HEK293 (cell line): ENCODE data around the gene TESK2.

Experiments used
- CTCF ChIA-PET: fragments of 350-600 bp; formaldehyde crosslinking; extraction: SDS; loops from one replicate; lab custom pipeline; 2021; ENCODE audit warnings: antibody characterized with exemption; lab: Yijun Ruan, JAX
- POLR2A ChIA-PET: fragments of 300-600 bp; formaldehyde crosslinking; extraction: SDS; loops from one replicate; lab custom pipeline; 2020; ENCODE audit warnings: antibody characterized with exemption, inconsistent platforms; lab: Yijun Ruan, JAX
- H3K27ac ChIP-seq: fragments of 200-500 bp; sonication (Bioruptor generic); 2 replicates; pipeline ENCODE4 v1.5.1; 2014; ENCODE audit warnings: low read depth, low read length, control low read depth, inconsistent platforms; ENCODE audit errors: extremely low read depth
- H3K36me3 ChIP-seq, 2 experiments: fragments of 200-500 bp in 1 of 2; sonication (Bioruptor generic) in 1 of 2; 1 replicate in 1 of 2; 2 replicates in 1 of 2; pipeline ENCODE4 v1.5.1; 2014 to 2017; ENCODE audit warnings: inconsistent platforms in 2 of 2, low read length in 2 of 2; ENCODE audit not compliant: control insufficient read depth in 2 of 2, insufficient read depth in 1 of 2
- H3K4me1 ChIP-seq: fragments of 200-500 bp; sonication (Bioruptor generic); 2 replicates; pipeline ENCODE4 v1.5.1; 2014; ENCODE audit warnings: mild to moderate bottlenecking, low read length, inconsistent platforms; ENCODE audit not compliant: control insufficient read depth, insufficient read depth
- H3K4me3 ChIP-seq: 2 replicates; pipeline ENCODE4 v1.5.1; 2011; ENCODE audit warnings: low read depth, mild to moderate bottlenecking, control low read depth, low read length, moderate library complexity
- H3K9me3 ChIP-seq: fragments of 200-500 bp; sonication (Bioruptor generic); 2 replicates; pipeline ENCODE4 v1.5.1; 2014; ENCODE audit warnings: low read depth, low read length, inconsistent platforms; ENCODE audit not compliant: control insufficient read depth, insufficient read depth
- GFI1B ChIP-seq: fragments of 450-650 bp; formaldehyde crosslinking; IDR thresholded peaks from 2 replicates; pipeline ENCODE4 v1.5.1; 2016; ENCODE audit warnings: missing biosample characterization, missing genetic modification characterization
- GLI4 ChIP-seq: fragments of 450-650 bp; formaldehyde crosslinking; IDR thresholded peaks from 2 replicates; pipeline ENCODE4 v1.5.1; 2016; ENCODE audit warnings: missing biosample characterization, missing genetic modification characterization
- GLIS1 ChIP-seq: fragments of 450-650 bp; formaldehyde crosslinking; IDR thresholded peaks from 2 replicates; pipeline ENCODE4 v1.5.1; 2016; ENCODE audit warnings: missing biosample characterization, missing genetic modification characterization
- HOXD13 ChIP-seq: sonication (generic); formaldehyde crosslinking; IDR thresholded peaks from 2 replicates; pipeline ENCODE4 v1.8.0; 2022; ENCODE audit warnings: missing genetic modification reagents, borderline replicate concordance
- KLF10 ChIP-seq: fragments of 450-650 bp; IDR thresholded peaks from 2 replicates; pipeline ENCODE4 v1.5.1; 2018; ENCODE audit warnings: missing biosample characterization, mild to moderate bottlenecking, missing genetic modification characterization
- OSR2 ChIP-seq: fragments of 450-650 bp; formaldehyde crosslinking; IDR thresholded peaks from 2 replicates; pipeline ENCODE4 v1.5.1; 2016; ENCODE audit warnings: missing biosample characterization, missing genetic modification characterization
- OVOL3 ChIP-seq: fragments of 450-650 bp; formaldehyde crosslinking; IDR thresholded peaks from 2 replicates; pipeline ENCODE4 v1.5.1; 2016; ENCODE audit warnings: missing biosample characterization, missing genetic modification characterization
- REPIN1 ChIP-seq: fragments of 450-650 bp; formaldehyde crosslinking; IDR thresholded peaks from 2 replicates; pipeline ENCODE4 v1.5.1; 2017; ENCODE audit warnings: missing biosample characterization, missing genetic modification characterization, low read depth
- REST ChIP-seq: fragments of 450-650 bp; formaldehyde crosslinking; IDR thresholded peaks from 2 replicates; pipeline ENCODE4 v1.5.1; 2016; ENCODE audit warnings: missing biosample characterization, missing genetic modification characterization
- ZBTB21 ChIP-seq: fragments of 450-650 bp; formaldehyde crosslinking; IDR thresholded peaks from 2 replicates; pipeline ENCODE4 v1.5.1; 2017; ENCODE audit warnings: missing biosample characterization, missing genetic modification characterization
- ZBTB48 ChIP-seq: fragments of 450-650 bp; formaldehyde crosslinking; IDR thresholded peaks from 2 replicates; pipeline ENCODE4 v1.5.1; 2016; ENCODE audit warnings: missing biosample characterization, missing genetic modification characterization
- ZIC2 ChIP-seq: fragments of 450-650 bp; formaldehyde crosslinking; IDR thresholded peaks from 2 replicates; pipeline ENCODE4 v1.5.1; 2016; ENCODE audit warnings: missing biosample characterization, missing genetic modification characterization
- ZNF121 ChIP-seq: fragments of 450-650 bp; formaldehyde crosslinking; IDR thresholded peaks from 2 replicates; pipeline ENCODE4 v1.5.1; 2016; ENCODE audit warnings: missing biosample characterization, missing genetic modification characterization
- ZNF155 ChIP-seq: fragments of 450-650 bp; formaldehyde crosslinking; IDR thresholded peaks from 2 replicates; pipeline ENCODE4 v1.5.1; 2016; ENCODE audit warnings: missing biosample characterization, missing genetic modification characterization
- ZNF157 ChIP-seq: fragments of 450-650 bp; formaldehyde crosslinking; IDR thresholded peaks from 2 replicates; pipeline ENCODE4 v1.5.1; 2016; ENCODE audit warnings: missing biosample characterization, missing genetic modification characterization
- ZNF174 ChIP-seq: fragments of 450-650 bp; formaldehyde crosslinking; IDR thresholded peaks from 2 replicates; pipeline ENCODE4 v1.5.0; 2017; ENCODE audit warnings: missing biosample characterization, mild to moderate bottlenecking, missing genetic modification characterization
- ZNF24 ChIP-seq: fragments of 450-650 bp; formaldehyde crosslinking; IDR thresholded peaks from 2 replicates; pipeline ENCODE4 v1.5.1; 2016; ENCODE audit warnings: missing biosample characterization, missing genetic modification characterization
- ZNF335 ChIP-seq: fragments of 450-650 bp; formaldehyde crosslinking; conservative IDR thresholded peaks from 2 replicates; pipeline ENCODE4 v1.5.1; 2016; ENCODE audit warnings: missing biosample characterization, missing genetic modification characterization
- ZNF391 ChIP-seq: fragments of 450-650 bp; formaldehyde crosslinking; IDR thresholded peaks from 2 replicates; pipeline ENCODE4 v1.5.1; 2016; ENCODE audit warnings: low read depth, missing biosample characterization, missing genetic modification characterization, borderline replicate concordance
- ZNF449 ChIP-seq: fragments of 450-650 bp; formaldehyde crosslinking; IDR thresholded peaks from 2 replicates; pipeline ENCODE4 v1.5.1; 2017; ENCODE audit warnings: missing biosample characterization, mild to moderate bottlenecking, missing genetic modification characterization, moderate library complexity
- ZNF544 ChIP-seq: fragments of 450-650 bp; formaldehyde crosslinking; IDR thresholded peaks from 2 replicates; pipeline ENCODE4 v1.5.0; 2017; ENCODE audit warnings: missing biosample characterization, missing genetic modification characterization
- ZNF596 ChIP-seq: fragments of 450-650 bp; IDR thresholded peaks from 2 replicates; pipeline ENCODE4 v1.5.0; 2018; ENCODE audit warnings: missing biosample characterization, mild to moderate bottlenecking, missing genetic modification characterization, moderate library complexity
- ZNF610 ChIP-seq: fragments of 450-650 bp; formaldehyde crosslinking; IDR thresholded peaks from 2 replicates; pipeline ENCODE4 v1.5.1; 2016; ENCODE audit warnings: missing biosample characterization, missing genetic modification characterization, borderline replicate concordance
- ZNF629 ChIP-seq: fragments of 450-650 bp; formaldehyde crosslinking; IDR thresholded peaks from 2 replicates; pipeline ENCODE4 v1.5.1; 2017; ENCODE audit warnings: missing biosample characterization, missing genetic modification characterization
- ZNF654 ChIP-seq: fragments of 450-650 bp; formaldehyde crosslinking; IDR thresholded peaks from 2 replicates; pipeline ENCODE4 v1.5.1; 2016; ENCODE audit warnings: low read depth, missing biosample characterization, missing genetic modification characterization
- ZNF660 ChIP-seq: fragments of 450-650 bp; IDR thresholded peaks from 2 replicates; pipeline ENCODE4 v1.5.1; 2018; ENCODE audit warnings: missing biosample characterization, mild to moderate bottlenecking, missing genetic modification characterization
- ZNF768 ChIP-seq: fragments of 450-650 bp; formaldehyde crosslinking; IDR thresholded peaks from 2 replicates; pipeline ENCODE4 v1.5.1; 2018; ENCODE audit warnings: missing biosample characterization, mild to moderate bottlenecking, missing genetic modification characterization
- ZNF843 ChIP-seq: fragments of 450-650 bp; formaldehyde crosslinking; IDR thresholded peaks from 2 replicates; pipeline ENCODE4 v1.5.1; 2016; ENCODE audit warnings: missing biosample characterization, missing genetic modification characterization
- TF ChIP-seq, protein P1 (sequence below): fragments of 450-650 bp; IDR thresholded peaks from 2 replicates; pipeline ENCODE4 v1.5.1; 2018; ENCODE audit warnings: missing biosample characterization, mild to moderate bottlenecking, missing genetic modification characterization

TESK2 gene

DNA sequence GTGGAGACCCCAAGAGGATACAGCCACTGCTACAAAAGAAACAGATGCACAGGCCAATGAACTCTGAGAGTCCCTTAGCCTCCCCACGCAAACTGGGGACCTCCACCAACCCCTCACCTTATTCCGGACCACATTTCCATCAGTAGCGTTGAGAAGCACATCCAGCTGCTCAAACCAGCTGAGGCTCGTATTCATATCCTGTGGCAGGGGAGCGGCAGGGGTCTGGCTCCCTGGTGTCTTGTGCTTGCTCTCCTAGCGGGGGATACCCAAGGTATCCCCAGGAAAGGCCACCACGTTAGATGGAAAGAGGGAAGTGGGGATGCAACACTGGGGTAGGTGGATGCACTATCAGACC, 8.4 kb upstream of the TESK2 start (continued):
- TF ChIP-seq KLF10 (no peak), ZNF391 (0 out of 2 replicates have a peak, but pooled peaks have one; percentile 45), ZIC2 (tag by site-specific recombination) (peak; percentile 91), ZNF157 (tag by site-specific recombination) (no peak), OSR2 (tag by site-specific recombination) (no peak), GLIS1 (peak; percentile 79)

DNA sequence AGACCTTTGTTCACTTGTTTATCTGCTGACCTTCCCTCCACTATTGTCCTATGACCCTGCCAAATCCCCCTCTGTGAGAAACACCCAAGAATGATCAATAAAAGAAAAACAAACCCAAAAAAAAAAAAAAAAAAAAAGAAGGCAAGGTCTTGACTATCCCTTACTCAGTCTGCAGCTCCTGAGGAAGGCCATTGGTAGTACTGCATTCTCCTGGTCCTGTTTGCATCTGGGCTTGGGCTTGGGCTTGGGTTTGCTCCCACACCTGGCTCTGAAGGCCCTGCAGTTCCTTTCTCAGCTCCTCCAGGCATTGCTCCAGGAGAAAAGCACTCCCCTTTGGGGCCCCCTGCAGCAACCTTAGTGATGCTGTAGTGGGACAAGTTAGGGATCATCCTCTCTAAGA, 7.3 kb upstream of the TESK2 start:
- Histone ChIP-seq H3K27ac (no peak overlapping the region), H3K9me3 (no peaks in the 10 kb centered on the region), H3K36me3 (peaks cover 0 to 27% of the 10 kb centered on the region in 2 experiments; a peak in 2 of 3 replicates), H3K4me3 (no peak overlapping the region), H3K4me1 (no peaks in the 10 kb centered on the region)
- no peak for TF ChIP-seq OVOL3 (tag by site-specific recombination)
- peak; percentile 67 for TF ChIP-seq ZBTB48 (tag by site-specific recombination)
- TF ChIP-seq ZNF24 (tag by site-specific recombination): no peak
- no peak for TF ChIP-seq ZNF449
- TF ChIP-seq HOXD13: no peak
- TF ChIP-seq GLI4 (tag by site-specific recombination): no peak
- no peak for TF ChIP-seq ZNF596 (tag by site-specific recombination)
- TF ChIP-seq ZNF768 (tag by site-specific recombination): no peak
- TF ChIP-seq, protein P1, sequence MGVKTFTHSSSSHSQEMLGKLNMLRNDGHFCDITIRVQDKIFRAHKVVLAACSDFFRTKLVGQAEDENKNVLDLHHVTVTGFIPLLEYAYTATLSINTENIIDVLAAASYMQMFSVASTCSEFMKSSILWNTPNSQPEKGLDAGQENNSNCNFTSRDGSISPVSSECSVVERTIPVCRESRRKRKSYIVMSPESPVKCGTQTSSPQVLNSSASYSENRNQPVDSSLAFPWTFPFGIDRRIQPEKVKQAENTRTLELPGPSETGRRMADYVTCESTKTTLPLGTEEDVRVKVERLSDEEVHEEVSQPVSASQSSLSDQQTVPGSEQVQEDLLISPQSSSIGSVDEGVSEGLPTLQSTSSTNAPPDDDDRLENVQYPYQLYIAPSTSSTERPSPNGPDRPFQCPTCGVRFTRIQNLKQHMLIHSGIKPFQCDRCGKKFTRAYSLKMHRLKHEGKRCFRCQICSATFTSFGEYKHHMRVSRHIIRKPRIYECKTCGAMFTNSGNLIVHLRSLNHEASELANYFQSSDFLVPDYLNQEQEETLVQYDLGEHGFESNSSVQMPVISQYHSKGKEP (tag by site-specific recombination): no peak
- POLR2A ChIA-PET: interaction anchor here (4.9 kb wide), 1 partner anchor 23 kb away, joined by 86 read pairs; the partner anchor contains the start of gene PRDX1
- CTCF ChIA-PET: interaction anchor here (2.8 kb wide), 1 partner anchor 139 kb away, joined by 18 read pairs; no protein-coding TSS in a partner anchor

DNA sequence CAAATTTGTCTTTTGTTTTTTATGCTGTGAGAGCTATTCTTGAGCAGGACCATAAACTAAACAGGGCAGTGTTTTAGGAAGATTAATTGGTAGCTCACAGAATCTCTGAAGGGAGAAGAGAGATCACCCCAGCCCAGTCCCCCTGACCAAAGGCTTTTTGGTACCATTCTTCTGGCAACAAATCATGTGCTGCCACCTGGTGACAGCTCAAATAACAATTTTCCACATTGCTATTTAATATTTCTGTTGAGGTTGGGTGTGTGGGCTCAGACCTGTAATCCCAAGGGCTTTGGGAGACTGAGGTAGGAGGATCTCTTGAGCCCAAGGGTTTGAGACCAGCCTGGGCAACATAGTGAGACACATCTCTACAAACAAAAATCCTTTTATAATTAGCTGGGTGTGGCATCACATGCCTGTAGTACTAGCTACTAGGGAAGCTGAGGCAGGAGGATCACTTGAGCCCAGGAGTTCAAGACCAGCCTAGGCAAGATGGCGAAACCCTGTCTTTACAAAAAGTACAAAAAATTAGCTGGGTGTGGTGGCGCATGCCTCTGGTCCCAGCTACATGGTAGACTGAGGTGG, 2.2 kb upstream of the TESK2 start:
- Histone ChIP-seq H3K4me3 (no peak overlapping the region), H3K9me3 (no peaks in the 10 kb centered on the region), H3K36me3 (peaks cover 0 to 27% of the 10 kb centered on the region in 2 experiments; a peak in 1 of 3 replicates), H3K27ac (no peak overlapping the region), H3K4me1 (no peaks in the 10 kb centered on the region)
- CTCF ChIA-PET: interaction anchor here (0.6 to 6.3 kb wide), 35 partner anchors 8 to 864 kb away, joined by 3 to 157 read pairs (median 5); partner anchors contain the start of genes HECTD3, MUTYH, TOE1 and UROD
- POLR2A ChIA-PET: interaction anchor here (0.6 to 1.3 kb wide), 5 partner anchors 29 to 697 kb away, joined by 3 to 7 read pairs (median 4); partner anchors contain the start of gene PRDX1
- TF ChIP-seq ZNF121 (tag by site-specific recombination): 0 out of 2 replicates have a peak, but pooled peaks have one; percentile 6
- TF ChIP-seq GFI1B (tag by site-specific recombination): no peak
- TF ChIP-seq ZBTB21 (tag by site-specific recombination): no peak
- TF ChIP-seq ZNF174 (tag by site-specific recombination): no peak
- TF ChIP-seq REST (tag by site-specific recombination): no peak
- TF ChIP-seq REPIN1 (tag by site-specific recombination): no peak
- TF ChIP-seq ZNF544: no peak
- TF ChIP-seq ZNF843: no peak
- TF ChIP-seq ZNF610 (tag by site-specific recombination): no peak
- no peak for TF ChIP-seq ZNF155 (tag by site-specific recombination)
- no peak for TF ChIP-seq ZNF629 (tag by site-specific recombination)
- TF ChIP-seq ZNF660: 0 out of 2 replicates have a peak, but pooled peaks have one; percentile 18
- TF ChIP-seq ZNF654 (tag by site-specific recombination): peak; percentile 75
- no peak for TF ChIP-seq ZNF335 (tag by site-specific recombination)
